Measurements from ENCODE around the gene FOXJ2. TPM values are rescaled to one million over a fixed set of nuclear protein-coding genes. Genes with fewer than 3 reads are reported as not detected.

The FOXJ2 gene
- total and polyA plus RNA-seq, 2 donors (not counting 1 experiment from before 2014, with no cell fraction given): 9.5 to 19.4 TPM

- peaks cover 6 to 9% of the 10 kb centered on the region in 2 donors for H3K4me1 ChIP-seq (ENCODE audit: control insufficient read depth in 2 of 2, insufficient read depth in 2 of 2, low read length in 2 of 2)
- ChIA-PET CTCF (no interaction called here), POLR2A (no interaction called here)
- no peaks in the 10 kb centered on the region for H3K9me3 ChIP-seq (ENCODE audit: control extremely low read depth in 1 of 3, control insufficient read depth in 2 of 3, insufficient read depth in 1 of 3, low read length in 2 of 3)
- TF ChIP-seq CTCF (IDR thresholded peaks at IDR 0.05) (no peak), EZH2 (IDR thresholded peaks at IDR 0.05; ENCODE audit: borderline replicate concordance, insufficient read depth, low read depth, low read length, poor library complexity, severe bottlenecking) (no peak)
- DNase-seq: no peak
- no peak overlapping the region for H3K9ac ChIP-seq (ENCODE audit: low read length)
- no peaks in the 10 kb centered on the region for H3K79me2 ChIP-seq (ENCODE audit: control insufficient read depth, insufficient read depth, low read length)
- no peak overlapping the region for H2AFZ ChIP-seq (ENCODE audit: insufficient read depth, low read depth, low read length, poor library complexity, severe bottlenecking)
- H3K36me3 ChIP-seq (replicated peaks in 1 of 2; ENCODE audit: control extremely low read depth in 1 of 2, control insufficient read depth in 1 of 2, extremely low read depth in 1 of 2, insufficient read depth in 2 of 2, low read length in 1 of 2): no peaks in the 10 kb centered on the region
- no peak for ATAC-seq (ENCODE audit: low read depth)
- H3K27ac Mint-ChIP-seq: no peak overlapping the region
- H3K4me2 ChIP-seq (replicated peaks; ENCODE audit: low read depth, low read length, poor library complexity, severe bottlenecking): no peak overlapping the region
- intact Hi-C loops (cut with micrococcal nuclease): no loop called here
- H3K4me3 Mint-ChIP-seq: no peak overlapping the region
- no peaks in the 10 kb centered on the region for H4K20me1 ChIP-seq (ENCODE audit: control insufficient read depth, insufficient read depth, low read length, poor library complexity, severe bottlenecking)
- no peaks in the 10 kb centered on the region for H3K9me3 Mint-ChIP-seq (ENCODE audit: insufficient read depth)
- H3K4me1 Mint-ChIP-seq: peaks cover 13% of the 10 kb centered on the region
- H3K4me3 ChIP-seq (ENCODE audit: control extremely low read depth in 1 of 5, extremely low read depth in 1 of 5, insufficient read depth in 1 of 5, low read depth in 2 of 5, low read length in 4 of 5): no peak overlapping the region
- no peaks in the 10 kb centered on the region for H3K27me3 Mint-ChIP-seq
- no peak overlapping the region for H3K27ac ChIP-seq (ENCODE audit: low read length in 2 of 2)
- H3K27me3 ChIP-seq (replicated peaks in 1 of 4; ENCODE audit: control extremely low read depth in 1 of 4, control insufficient read depth in 3 of 4, insufficient read depth in 4 of 4, low read length in 3 of 4): no peaks in the 10 kb centered on the region
These were observed 31.6 kb downstream of the FOXJ2 start for GRCh38 chr12:8064131-8064530.

- intact Hi-C loops (cut with micrococcal nuclease): no loop called here
These were observed 33.6 kb downstream of the FOXJ2 start, which contains the start of gene C3AR1 for GRCh38 chr12:8065991-8066594. Gene C3AR1, minus strand, starts transcription at chr12:8066359. Its CDS starts 6,174 bp downstream, at chr12:8060185.

More at GRCh38 chr12:8065991-8066594, 33.6 kb downstream of the FOXJ2 start, which contains the start of gene C3AR1:
- H3K9me3 Mint-ChIP-seq (ENCODE audit: insufficient read depth): no peaks in the 10 kb centered on the region
- peak within 1 kb of the TSS; percentile 65 for H3K27ac Mint-ChIP-seq
- H3K79me2 ChIP-seq (ENCODE audit: control insufficient read depth, insufficient read depth, low read length): no peaks in the 10 kb centered on the region
- no peaks in the 10 kb centered on the region for H4K20me1 ChIP-seq (ENCODE audit: control insufficient read depth, insufficient read depth, low read length, poor library complexity, severe bottlenecking)
- H3K4me3 Mint-ChIP-seq: peak within 1 kb of the TSS; percentile 1
- peak within 1 kb of the TSS; percentile 49 for H2AFZ ChIP-seq (ENCODE audit: insufficient read depth, low read depth, low read length, poor library complexity, severe bottlenecking)
- H3K9ac ChIP-seq (ENCODE audit: low read length): no peak within 1 kb of the TSS
- peak within 1 kb of the TSS in 1 of 5 experiments; percentile 34 for H3K4me3 ChIP-seq (ENCODE audit: control extremely low read depth in 1 of 5, extremely low read depth in 1 of 5, insufficient read depth in 1 of 5, low read depth in 2 of 5, low read length in 4 of 5)
- peak within 1 kb of the TSS; percentile 14 to 20 for H3K27ac ChIP-seq (ENCODE audit: low read length in 2 of 2)
- no peak for TF ChIP-seq CTCF (IDR thresholded peaks at IDR 0.05)
- TF ChIP-seq EZH2 (IDR thresholded peaks at IDR 0.05; ENCODE audit: borderline replicate concordance, insufficient read depth, low read depth, low read length, poor library complexity, severe bottlenecking): no peak
- H3K36me3 ChIP-seq (replicated peaks in 1 of 2; ENCODE audit: control extremely low read depth in 1 of 2, control insufficient read depth in 1 of 2, extremely low read depth in 1 of 2, insufficient read depth in 2 of 2, low read length in 1 of 2): no peaks in the 10 kb centered on the region
- peaks cover 3% of the 10 kb centered on the region for H3K27me3 Mint-ChIP-seq
- H3K9me3 ChIP-seq (ENCODE audit: control extremely low read depth in 1 of 3, control insufficient read depth in 2 of 3, insufficient read depth in 1 of 3, low read length in 2 of 3): no peaks in the 10 kb centered on the region
- H3K4me2 ChIP-seq (replicated peaks; ENCODE audit: low read depth, low read length, poor library complexity, severe bottlenecking): peak within 1 kb of the TSS; percentile 15
- H3K4me1 Mint-ChIP-seq: peaks cover 13% of the 10 kb centered on the region
- H3K4me1 ChIP-seq (ENCODE audit: control insufficient read depth in 2 of 2, insufficient read depth in 2 of 2, low read length in 2 of 2): peaks cover 6 to 9% of the 10 kb centered on the region in 2 donors
- H3K27me3 ChIP-seq (replicated peaks in 1 of 4; ENCODE audit: control extremely low read depth in 1 of 4, control insufficient read depth in 3 of 4, insufficient read depth in 4 of 4, low read length in 3 of 4): no peaks in the 10 kb centered on the region
- DNase-seq (peak; percentile 35), ATAC-seq (ENCODE audit: low read depth) (peak; percentile 61)
- ChIA-PET CTCF (interaction anchor here (1.1 to 1.9 kb wide), 3 partner anchors 15 to 21 kb away, joined by 3 to 10 read pairs (median 6); no protein-coding TSS in a partner anchor), POLR2A (no interaction called here)
- no CpG with 5 or more reads among the region's 2 CpGs for WGBS (ENCODE audit: insufficient coverage)

Measured in B cell (primary cell).